Jurkat, Clone E6-1 (cell line): ENCODE results near the gene GOLGA8O. TPM values are rescaled to one million over a fixed set of nuclear protein-coding genes. Genes with fewer than 3 reads are reported as not detected.
"Not testable (repeated sequence)": the region's sequence is repeated elsewhere in the genome, so short reads cannot be mapped to it uniquely, and the experiment has no call there.

Experiments
- DNase-seq: peaks from one replicate; pipeline ENCODE4 v3.0.0-alpha.2; 2011; ENCODE audit warnings: low read depth, low spot score
- H3K4me3 ChIP-seq: 2 replicates; pipeline ENCODE4 v1.5.1; 2011; ENCODE audit warnings: mild to moderate bottlenecking, low read length, control low read depth, moderate library complexity
- polyA plus RNA-seq: library from polyadenylated mRNA; unstranded; fragments of >200 nt; gene quantifications from one replicate; pipeline ENCODE4 v1.2.1, GENCODE V29; 2012; ENCODE audit warnings: missing spikeins; ENCODE audit not compliant: insufficient read length, insufficient read depth

The GOLGA8O gene, protein sequence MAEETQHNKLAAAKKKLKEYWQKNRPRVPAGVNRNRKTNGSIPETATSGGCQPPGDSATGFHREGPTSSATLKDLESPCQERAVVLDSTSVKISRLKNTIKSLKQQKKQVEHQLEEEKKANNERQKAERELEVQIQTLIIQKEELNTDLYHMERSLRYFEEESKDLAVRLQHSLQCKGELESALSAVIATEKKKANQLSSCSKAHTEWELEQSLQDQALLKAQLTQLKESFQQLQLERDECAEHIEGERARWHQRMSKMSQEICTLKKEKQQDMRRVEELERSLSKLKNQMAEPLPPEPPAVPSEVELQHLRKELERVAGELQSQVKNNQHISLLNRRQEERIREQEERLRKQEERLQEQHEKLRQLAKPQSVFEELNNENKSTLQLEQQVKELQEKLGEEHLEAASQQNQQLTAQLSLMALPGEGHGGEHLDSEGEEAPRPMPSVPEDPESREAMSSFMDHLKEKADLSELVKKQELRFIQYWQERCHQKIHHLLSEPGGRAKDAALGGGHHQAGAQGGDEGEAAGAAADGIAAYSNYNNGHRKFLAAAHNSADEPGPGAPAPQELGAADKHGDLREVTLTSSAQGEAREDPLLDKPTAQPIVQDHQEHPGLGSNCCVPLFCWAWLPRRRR
- 0.91 TPM for polyA plus RNA-seq

DNA sequence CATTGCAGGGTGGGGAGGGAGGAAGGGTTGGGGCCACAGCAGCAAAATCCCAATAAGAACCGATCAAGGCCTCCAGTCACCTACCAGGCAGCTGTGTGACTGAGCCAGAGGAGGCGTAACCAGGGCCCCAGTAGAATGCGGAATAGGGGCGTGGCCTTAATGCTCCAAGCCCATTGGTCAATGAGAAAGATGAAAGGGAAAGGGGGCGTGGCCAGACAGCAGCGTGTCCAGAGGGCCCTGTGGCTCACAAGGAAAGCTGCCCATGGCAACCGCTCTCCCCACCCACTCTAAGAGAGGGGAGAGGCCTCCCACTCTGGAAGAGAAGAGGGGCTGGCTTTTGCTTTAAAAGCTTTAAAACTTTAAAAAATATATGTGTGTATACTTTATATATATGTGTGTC lies at the start of gene GOLGA8O:
GOLGA8O (minus strand) TSS at position 101 of the 400 bp plus-strand sequence; CDS start at position 3, 98 bp downstream.
- not testable (repeated sequence) for H3K4me3 ChIP-seq, DNase-seq

DNA sequence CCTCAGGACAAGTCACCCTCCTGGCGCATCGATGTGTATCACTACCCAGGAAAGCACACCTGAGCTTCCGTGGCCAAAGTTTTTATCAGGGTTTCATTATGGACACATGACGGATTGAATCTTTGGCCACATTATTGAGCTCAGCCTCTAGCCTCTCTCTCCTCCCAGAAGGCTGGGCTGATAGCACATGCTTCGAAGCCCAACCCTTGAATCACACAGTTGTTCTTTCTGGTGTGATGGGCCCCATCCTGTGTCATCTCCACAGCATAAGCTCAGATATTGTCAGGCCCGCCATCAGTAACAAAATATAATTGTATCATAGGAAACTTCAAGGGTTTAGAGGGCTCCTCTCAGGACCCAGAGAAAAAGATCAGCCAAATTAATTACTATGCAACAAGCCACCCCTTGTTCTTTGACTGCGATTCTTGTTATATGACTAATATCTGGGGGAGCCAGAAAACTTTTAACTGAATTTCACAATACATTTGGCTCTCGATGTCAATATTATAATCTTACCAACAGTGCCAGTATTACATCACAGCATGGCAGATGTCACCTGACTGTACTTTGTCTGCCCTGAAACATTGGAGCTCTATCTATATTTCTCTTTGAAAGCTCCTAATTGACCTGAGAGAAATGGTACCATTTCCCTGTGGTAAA lies 48.8 kb upstream of the GOLGA8O start:
- H3K4me3 ChIP-seq, DNase-seq: not testable (repeated sequence)

DNA sequence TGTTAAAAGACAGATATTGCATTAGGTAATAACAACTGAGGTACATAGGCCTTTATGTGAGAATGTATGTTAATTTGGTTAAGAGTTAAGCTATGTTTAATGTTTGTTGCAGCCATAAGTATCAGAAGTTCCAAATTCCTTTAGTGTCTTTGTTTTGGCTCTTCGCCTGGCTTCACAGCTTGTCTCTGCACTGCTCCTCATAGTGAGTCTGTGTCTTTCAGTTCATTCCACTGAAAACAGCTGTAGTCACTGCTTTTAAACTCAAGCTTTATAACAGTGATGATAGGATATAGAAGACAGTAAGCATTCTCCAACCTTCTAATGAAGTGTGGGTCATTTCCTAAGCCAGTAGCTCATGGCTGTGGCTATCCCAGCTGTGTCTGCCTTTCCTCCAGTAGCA lies 47.5 kb upstream of the GOLGA8O start:
- not testable (repeated sequence) for DNase-seq, H3K4me3 ChIP-seq

DNA sequence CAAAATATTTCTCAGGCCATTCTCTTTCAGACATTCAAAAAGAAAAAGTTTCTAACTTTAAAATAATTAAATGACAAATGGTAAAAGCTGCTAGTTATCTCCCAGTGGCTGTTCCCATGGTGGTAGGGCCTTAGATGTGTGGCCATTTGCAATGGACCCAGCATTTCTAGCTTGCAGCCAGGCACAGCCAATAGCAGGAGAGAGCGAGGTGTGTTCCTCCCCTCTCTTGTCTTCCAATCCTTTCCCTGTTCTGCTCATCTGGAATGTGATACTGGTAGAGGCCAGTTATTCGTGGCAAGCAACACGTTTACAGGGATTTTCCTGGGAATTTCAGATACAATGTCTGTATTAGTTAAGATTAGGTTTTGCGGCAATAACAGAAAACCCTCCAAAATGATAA lies 37.3 kb upstream of the GOLGA8O start:
- DNase-seq, H3K4me3 ChIP-seq: not testable (repeated sequence)

DNA sequence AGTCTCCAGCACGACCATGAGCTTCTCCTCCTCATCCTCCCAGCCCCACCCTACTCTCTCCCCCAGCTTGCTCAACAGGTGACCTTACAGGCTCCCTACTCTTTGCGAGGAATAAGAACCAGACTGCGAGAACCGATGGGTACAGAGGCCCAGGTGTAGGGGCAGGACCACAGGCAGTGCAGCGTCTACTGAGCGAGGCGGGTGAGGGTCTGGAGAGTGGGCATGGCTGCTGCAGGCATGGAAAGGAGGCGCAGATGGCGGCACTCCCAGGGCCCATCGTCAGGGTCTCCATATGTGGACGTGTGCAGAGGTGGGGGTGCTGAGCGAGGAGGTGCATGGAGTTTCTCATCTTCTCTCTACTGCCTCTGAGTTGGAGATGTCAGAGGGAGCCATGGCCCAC lies 31.0 kb upstream of the GOLGA8O start:
- not testable (repeated sequence) for DNase-seq, H3K4me3 ChIP-seq

DNA sequence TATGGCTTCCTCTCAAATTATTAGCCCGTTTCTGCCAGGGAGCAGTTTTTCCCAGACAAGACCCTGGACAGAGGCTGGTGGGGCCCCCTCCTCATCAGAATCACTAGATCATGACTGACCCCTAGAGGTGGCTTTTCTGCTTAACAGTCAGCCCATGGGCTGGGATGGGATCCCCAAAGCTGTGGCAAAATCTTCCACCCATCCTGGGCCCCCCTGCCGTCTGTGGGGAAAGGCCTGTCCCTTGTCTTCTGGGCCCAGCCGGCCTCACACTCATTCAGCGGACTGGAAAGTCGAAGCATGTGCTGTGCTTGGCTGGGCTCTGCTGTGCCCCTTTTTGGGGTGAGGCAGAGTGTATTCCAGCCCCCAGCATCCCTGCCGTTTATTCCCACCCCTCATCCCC lies 27.9 kb upstream of the GOLGA8O start:
- not testable (repeated sequence) for H3K4me3 ChIP-seq, DNase-seq

DNA sequence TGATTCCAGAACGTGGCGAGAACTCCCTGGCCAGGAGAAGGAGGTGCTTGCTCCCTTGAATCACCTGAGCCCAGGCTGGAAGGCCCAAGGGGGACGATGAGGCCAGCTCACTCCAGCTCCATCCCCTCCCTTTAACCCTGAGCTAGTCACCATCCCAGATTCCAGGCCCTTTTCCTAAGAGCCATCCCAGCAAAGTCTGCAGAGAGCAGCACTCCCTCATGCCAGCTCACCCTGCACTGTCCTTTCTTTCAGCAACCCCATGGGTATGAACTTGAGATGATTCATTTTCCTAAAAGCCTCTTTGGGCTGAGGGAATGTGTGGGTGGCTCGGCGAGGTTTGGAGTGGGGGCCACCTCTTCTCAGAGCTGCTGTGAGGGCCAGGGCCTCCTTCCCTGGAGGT lies 26.2 kb upstream of the GOLGA8O start:
- DNase-seq, H3K4me3 ChIP-seq: not testable (repeated sequence)

DNA sequence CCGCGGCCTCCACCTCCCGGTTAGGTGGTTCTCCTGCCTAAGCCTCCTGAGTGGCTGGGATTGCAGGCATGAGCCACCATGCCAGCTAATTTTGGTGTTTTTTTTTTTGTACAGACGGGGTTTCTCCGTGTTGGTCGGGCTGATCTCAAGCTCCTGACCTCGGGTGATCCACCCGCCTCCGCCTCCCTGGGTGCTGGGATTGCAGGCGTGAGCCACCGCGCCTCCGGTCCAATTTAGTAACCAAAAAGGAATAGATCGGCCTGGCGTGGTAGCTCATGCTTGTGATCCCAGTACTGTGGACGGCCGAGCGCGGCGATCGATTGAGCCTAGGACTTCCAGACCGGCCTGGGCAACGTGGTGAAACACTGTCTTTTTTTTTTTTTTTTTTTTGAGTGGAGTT lies 12.6 kb upstream of the GOLGA8O start:
- H3K4me3 ChIP-seq, DNase-seq: not testable (repeated sequence)

DNA sequence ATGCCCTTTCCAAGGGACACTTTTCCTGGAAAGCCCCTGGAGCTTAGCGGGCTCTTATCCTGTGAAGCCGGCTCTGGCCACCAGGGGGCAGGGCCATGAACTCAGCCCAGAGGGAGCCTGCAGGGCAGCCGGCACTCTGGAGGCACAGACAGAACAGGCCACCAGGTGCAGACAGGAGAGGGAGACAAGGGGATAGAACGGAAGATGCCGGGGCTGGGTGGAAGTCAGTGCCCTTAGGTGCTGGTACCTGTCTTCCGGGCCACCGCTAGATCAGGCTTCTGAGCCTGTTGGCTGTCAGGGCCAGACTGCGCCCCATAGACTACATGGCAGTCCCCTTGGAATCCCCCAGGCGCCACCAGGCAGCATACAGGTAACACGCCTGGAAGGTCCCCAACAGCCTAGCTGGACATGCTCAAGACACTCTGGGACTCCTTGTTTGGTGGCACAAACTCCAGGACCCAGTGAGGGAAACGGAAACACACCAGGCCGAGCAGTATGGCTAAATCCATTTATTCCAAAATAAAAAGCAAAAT lies 14.9 kb downstream of the GOLGA8O start:
- H3K4me3 ChIP-seq, result not testable (repeated sequence)

DNA sequence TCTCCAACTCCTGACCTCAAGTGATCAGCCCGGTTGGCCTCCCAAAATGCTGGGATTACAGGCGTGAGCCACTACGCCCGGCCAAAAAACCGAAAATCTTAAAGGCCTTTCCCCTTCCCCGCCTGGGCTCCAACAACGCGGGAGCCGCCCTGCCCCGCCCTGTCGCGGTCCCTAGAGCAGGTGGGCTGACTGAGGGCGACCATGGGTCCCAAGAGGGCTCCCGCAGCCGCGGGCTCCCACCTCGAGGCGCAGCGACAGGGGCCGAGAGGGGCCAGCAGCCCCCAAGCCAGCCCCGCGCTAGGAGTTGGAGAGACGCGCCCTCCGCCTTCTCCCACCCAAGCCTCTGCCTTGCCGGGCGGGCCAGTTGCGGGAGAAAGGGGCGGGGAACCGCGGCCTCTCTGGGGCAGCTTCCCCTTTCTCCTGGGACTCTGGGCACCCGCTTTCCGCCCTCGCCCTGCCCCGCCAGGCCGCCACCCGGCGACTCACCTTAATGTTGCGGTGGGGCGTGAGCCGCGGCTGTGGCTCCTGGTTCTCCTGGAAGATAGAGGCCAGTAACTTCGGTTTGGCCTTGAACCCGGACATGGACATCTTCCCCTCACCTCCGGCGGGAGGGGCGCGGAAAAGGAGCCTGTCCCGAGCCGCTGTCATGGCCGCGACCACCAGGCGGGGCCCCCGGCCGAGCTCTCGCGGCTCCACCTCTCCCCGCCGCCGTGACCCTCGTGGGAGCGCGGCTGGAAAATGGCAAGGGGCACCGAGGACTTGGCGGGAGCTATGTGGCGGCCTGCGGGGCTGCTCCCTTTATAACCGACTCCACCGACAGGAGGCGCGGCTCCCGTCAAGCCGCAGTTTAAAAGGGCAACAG lies 21.1 kb downstream of the GOLGA8O start:
- H3K4me3 ChIP-seq, DNase-seq: not testable (repeated sequence)

More for the DNA sequence above, 14.9 kb downstream of the GOLGA8O start:
- not testable (repeated sequence) for DNase-seq

DNA sequence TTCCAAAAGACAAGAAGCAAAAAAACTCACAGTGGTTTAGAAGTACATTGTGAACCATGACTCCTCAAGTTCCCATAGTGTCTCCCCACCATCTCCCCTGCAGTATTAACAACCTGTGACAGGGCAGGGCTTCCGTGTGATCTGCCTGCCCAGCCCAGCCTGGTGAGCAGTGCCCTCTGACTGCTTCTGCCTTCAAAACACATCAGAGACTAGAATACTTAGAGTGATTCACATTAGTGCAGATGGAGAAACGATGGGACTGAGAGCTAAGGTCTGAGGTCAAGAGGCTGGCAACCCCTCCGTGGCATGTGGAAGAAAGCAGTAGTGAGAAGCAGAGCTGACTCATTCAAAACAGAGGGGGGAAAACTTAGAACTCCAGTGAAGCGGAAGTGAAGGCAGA lies 27.8 kb downstream of the GOLGA8O start:
- not testable (repeated sequence) for H3K4me3 ChIP-seq, DNase-seq

DNA sequence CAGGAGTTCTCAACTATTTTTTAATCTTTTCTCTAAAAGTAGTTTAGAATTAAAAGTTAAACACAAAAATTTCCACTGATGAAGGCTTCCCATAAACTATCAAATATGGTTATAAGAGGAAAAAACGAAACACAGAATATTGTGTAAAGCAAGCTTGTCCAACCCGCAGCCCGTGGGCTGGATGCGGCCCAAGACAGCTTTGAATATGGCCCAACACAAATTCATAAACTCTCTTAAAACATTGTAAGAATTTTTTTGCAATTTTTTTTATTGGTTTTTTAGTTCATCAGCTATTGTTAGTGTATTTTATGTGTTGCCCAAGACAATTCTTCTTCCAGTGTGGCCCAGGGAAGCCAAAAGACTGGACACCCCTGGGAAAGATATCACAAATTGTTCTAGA lies 28.9 kb downstream of the GOLGA8O start:
- DNase-seq, H3K4me3 ChIP-seq: not testable (repeated sequence)

DNA sequence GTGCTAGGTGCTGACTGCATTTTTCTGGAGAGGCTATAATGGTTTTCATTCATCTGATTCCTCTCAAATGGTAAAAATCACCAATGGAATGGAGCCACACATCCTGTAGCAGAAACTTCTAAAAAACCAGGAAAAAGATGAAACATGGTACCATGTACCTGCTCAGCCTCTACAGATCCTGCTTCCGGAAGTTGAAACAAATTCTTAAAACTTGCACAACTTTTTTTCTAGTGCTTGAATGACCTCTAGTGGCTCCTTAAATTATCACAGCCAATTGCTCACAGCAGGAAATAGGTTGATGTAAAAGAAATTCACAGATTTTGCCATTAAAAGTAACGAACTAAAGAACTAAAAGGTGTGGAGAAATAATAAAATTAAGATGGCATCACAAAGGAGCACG lies 47.5 kb downstream of the GOLGA8O start:
- DNase-seq, H3K4me3 ChIP-seq: not testable (repeated sequence)

DNA sequence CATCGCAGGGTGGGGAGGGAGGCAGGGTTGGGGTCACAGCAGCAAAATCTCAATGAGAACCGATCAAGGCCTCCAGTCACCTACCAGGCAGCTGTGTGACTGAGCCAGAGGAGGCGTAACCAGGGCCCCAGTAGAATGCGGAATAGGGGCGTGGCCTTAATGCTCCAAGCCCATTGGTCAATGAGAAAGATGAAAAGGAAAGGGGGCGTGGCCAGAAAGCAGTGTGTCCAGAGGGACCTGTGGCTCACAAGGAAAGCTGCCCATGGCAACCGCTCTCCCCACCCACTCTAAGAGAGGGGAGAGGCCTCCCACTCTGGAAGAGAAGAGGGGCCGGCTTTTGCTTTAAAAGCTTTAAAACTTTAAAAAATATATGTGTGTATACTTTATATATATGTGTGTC lies 52.2 kb downstream of the GOLGA8O start, which contains the start of gene GOLGA8K:
GOLGA8K (minus strand) TSS at position 101 of the 400 bp plus-strand sequence; CDS start at position 3, 98 bp downstream.
- H3K4me3 ChIP-seq, DNase-seq: not testable (repeated sequence)

DNA sequence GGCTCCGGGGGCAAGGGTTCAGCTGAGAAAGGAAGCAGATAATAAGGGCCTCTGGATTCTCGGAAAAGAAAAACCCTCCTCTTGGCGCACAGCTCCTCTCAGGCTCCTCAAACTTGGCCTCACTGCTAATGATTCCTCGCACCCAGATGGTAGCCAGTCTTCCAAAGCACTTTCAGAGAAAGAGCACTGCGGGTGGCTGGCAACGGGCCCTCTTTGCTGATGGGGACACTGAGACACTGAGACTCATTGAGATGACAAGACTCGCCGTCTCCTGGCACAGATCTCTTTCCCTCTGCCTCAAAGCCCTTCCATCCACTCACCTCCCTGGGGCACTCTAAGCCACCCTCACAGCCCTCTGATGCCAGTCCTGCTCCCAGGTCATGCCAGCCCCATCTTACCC lies 58.9 kb downstream of the GOLGA8O start:
- not testable (repeated sequence) for DNase-seq, H3K4me3 ChIP-seq
